Mucosa of stomach (tissue), 1 donor: Measurements from ENCODE around the gene DDAH1.

Experiments used
- H3K27me3 ChIP-seq: one replicate; pipeline ENCODE4 v1.7.0; 2013; ENCODE audit warnings: mild to moderate bottlenecking, low read length; ENCODE audit not compliant: control insufficient read depth, insufficient read depth
- H3K36me3 ChIP-seq: one replicate; pipeline ENCODE4 v1.7.0; 2013; ENCODE audit warnings: low read length; ENCODE audit not compliant: control insufficient read depth, insufficient read depth
- H3K4me1 ChIP-seq: one replicate; pipeline ENCODE4 v1.7.0; 2013; ENCODE audit warnings: mild to moderate bottlenecking, low read length; ENCODE audit not compliant: control insufficient read depth, insufficient read depth
- H3K4me3 ChIP-seq: one replicate; pipeline ENCODE4 v1.7.0; 2013; ENCODE audit warnings: low read length
- H3K9ac ChIP-seq: one replicate; pipeline ENCODE4 v1.7.0; 2013; ENCODE audit warnings: mild to moderate bottlenecking, low read length, moderate library complexity
- H3K9me3 ChIP-seq: one replicate; pipeline ENCODE4 v1.7.0; 2013; ENCODE audit warnings: mild to moderate bottlenecking, low read length, moderate library complexity; ENCODE audit not compliant: control insufficient read depth
- donor health status: Pancreatic carcinoma.

DDAH1 gene

GRCh38 chr1:85467036-85467435 is 2.1 kb upstream of the DDAH1 start:
- Histone ChIP-seq H3K27me3 (no peaks in the 10 kb centered on the region), H3K4me3 (no peak overlapping the region), H3K36me3 (no peaks in the 10 kb centered on the region), H3K9me3 (no peaks in the 10 kb centered on the region), H3K9ac (no peak overlapping the region), H3K4me1 (peaks cover 22% of the 10 kb centered on the region)

- Histone ChIP-seq H3K4me1 (peaks cover 29% of the 10 kb centered on the region), H3K9me3 (no peaks in the 10 kb centered on the region), H3K27me3 (no peaks in the 10 kb centered on the region), H3K9ac (peak overlapping the region; percentile 81), H3K36me3 (no peaks in the 10 kb centered on the region), H3K4me3 (peak overlapping the region; percentile 61)
These were observed 801 bp upstream of the DDAH1 start for GRCh38 chr1:85465786-85466134.

GRCh38 chr1:85464497-85465098 is 361 bp downstream of the DDAH1 start:
- Histone ChIP-seq H3K36me3 (no peaks in the 10 kb centered on the region), H3K4me3 (peak overlapping the region; percentile 70), H3K27me3 (no peaks in the 10 kb centered on the region), H3K9ac (peak overlapping the region; percentile 81), H3K9me3 (no peaks in the 10 kb centered on the region), H3K4me1 (peaks cover 37% of the 10 kb centered on the region)

GRCh38 chr1:85463731-85464496 is 1.0 kb downstream of the DDAH1 start:
- H3K4me3 ChIP-seq: peak overlapping the region; percentile 70
- H3K9ac ChIP-seq: peak overlapping the region; percentile 81

GRCh38 chr1:85462931-85463649 is 1.9 kb downstream of the DDAH1 start:
- no peaks in the 10 kb centered on the region for H3K9me3 ChIP-seq
- no peaks in the 10 kb centered on the region for H3K36me3 ChIP-seq
- H3K4me3 ChIP-seq: peak overlapping the region; percentile 70
- H3K4me1 ChIP-seq: peaks cover 48% of the 10 kb centered on the region
- H3K9ac ChIP-seq: peak overlapping the region; percentile 81
- no peaks in the 10 kb centered on the region for H3K27me3 ChIP-seq

More at GRCh38 chr1:85463731-85464496, 1.0 kb downstream of the DDAH1 start:
- Histone ChIP-seq H3K36me3 (no peaks in the 10 kb centered on the region), H3K27me3 (no peaks in the 10 kb centered on the region), H3K4me1 (peaks cover 43% of the 10 kb centered on the region), H3K9me3 (no peaks in the 10 kb centered on the region)

- Histone ChIP-seq H3K4me1 (peaks cover 48% of the 10 kb centered on the region), H3K9me3 (no peaks in the 10 kb centered on the region), H3K27me3 (no peaks in the 10 kb centered on the region), H3K36me3 (no peaks in the 10 kb centered on the region), H3K9ac (no peak overlapping the region), H3K4me3 (no peak overlapping the region)
These were observed 3.6 kb downstream of the DDAH1 start for GRCh38 chr1:85461216-85461918.

GRCh38 chr1:85460555-85461088 is 4.3 kb downstream of the DDAH1 start:
- no peaks in the 10 kb centered on the region for H3K36me3 ChIP-seq
- no peak overlapping the region for H3K9ac ChIP-seq
- no peaks in the 10 kb centered on the region for H3K9me3 ChIP-seq
- peaks cover 45% of the 10 kb centered on the region for H3K4me1 ChIP-seq
- no peaks in the 10 kb centered on the region for H3K27me3 ChIP-seq
- no peak overlapping the region for H3K4me3 ChIP-seq

- H3K36me3 ChIP-seq: no peaks in the 10 kb centered on the region
- no peaks in the 10 kb centered on the region for H3K9me3 ChIP-seq
- H3K27me3 ChIP-seq: no peaks in the 10 kb centered on the region
- H3K4me3 ChIP-seq: no peak overlapping the region
- no peak overlapping the region for H3K9ac ChIP-seq
- peaks cover 41% of the 10 kb centered on the region for H3K4me1 ChIP-seq
These were observed 5.7 kb downstream of the DDAH1 start for GRCh38 chr1:85459290-85459689.

GRCh38 chr1:85454214-85454613 is 10.7 kb downstream of the DDAH1 start:
- Histone ChIP-seq H3K9me3 (no peaks in the 10 kb centered on the region), H3K27me3 (no peaks in the 10 kb centered on the region), H3K4me3 (no peak overlapping the region), H3K36me3 (no peaks in the 10 kb centered on the region), H3K4me1 (peaks cover 7% of the 10 kb centered on the region), H3K9ac (no peak overlapping the region)

GRCh38 chr1:85453640-85454194 is 11.2 kb downstream of the DDAH1 start:
- Histone ChIP-seq H3K27me3 (no peaks in the 10 kb centered on the region), H3K4me1 (peaks cover 4% of the 10 kb centered on the region), H3K36me3 (no peaks in the 10 kb centered on the region), H3K4me3 (no peak overlapping the region), H3K9me3 (no peaks in the 10 kb centered on the region), H3K9ac (no peak overlapping the region)

GRCh38 chr1:85452948-85453347 is 12.0 kb downstream of the DDAH1 start:
- H3K9me3 ChIP-seq: no peaks in the 10 kb centered on the region
- no peaks in the 10 kb centered on the region for H3K27me3 ChIP-seq
- no peaks in the 10 kb centered on the region for H3K4me1 ChIP-seq
- H3K4me3 ChIP-seq: no peak overlapping the region
- no peak overlapping the region for H3K9ac ChIP-seq
- H3K36me3 ChIP-seq: no peaks in the 10 kb centered on the region
